Stomach smooth muscle (tissue), 2 donors: ENCODE data around the gene PXYLP1.

Source experiments
- H3K27ac ChIP-seq: one replicate; pipeline ENCODE4 v1.7.0; 2013; ENCODE audit warnings: mild to moderate bottlenecking, low read length, inconsistent platforms
- H3K27me3 ChIP-seq, 2 donors: one replicate each; pipeline ENCODE4 v1.7.0; 2013; ENCODE audit warnings: low read length in 2 of 2; ENCODE audit not compliant: insufficient read depth in 2 of 2, control insufficient read depth in 1 of 2
- H3K36me3 ChIP-seq, 2 donors: one replicate each; pipeline ENCODE4 v1.7.0; 2013; ENCODE audit warnings: low read length in 2 of 2; ENCODE audit not compliant: control insufficient read depth in 2 of 2, insufficient read depth in 2 of 2
- H3K4me1 ChIP-seq: one replicate; pipeline ENCODE4 v1.7.0; 2013; ENCODE audit warnings: low read length; ENCODE audit not compliant: control insufficient read depth, insufficient read depth
- H3K4me3 ChIP-seq, 2 donors: one replicate each; pipeline ENCODE4 v1.7.0; 2013; ENCODE audit warnings: low read length in 2 of 2
- H3K9ac ChIP-seq, 2 donors: one replicate each; pipeline ENCODE4 v1.7.0; 2013; ENCODE audit warnings: low read length in 2 of 2, mild to moderate bottlenecking in 1 of 2
- H3K9me3 ChIP-seq, 2 donors: one replicate each; pipeline ENCODE4 v1.7.0; 2013; ENCODE audit warnings: low read length in 2 of 2; ENCODE audit not compliant: control insufficient read depth in 2 of 2
- donor health status: healthy.
- donor health status: Pancreatic carcinoma.

The PXYLP1 gene

GRCh38 chr3:141273700-141274410 lies 42.2 kb downstream of the PXYLP1 start:
- H3K4me1 ChIP-seq = no peaks in the 10 kb centered on the region
- no peaks in the 10 kb centered on the region for H3K27me3 ChIP-seq
- no peak overlapping the region for H3K9ac ChIP-seq
- H3K4me3 ChIP-seq = no peak overlapping the region
- H3K9me3 ChIP-seq = no peaks in the 10 kb centered on the region
- H3K36me3 ChIP-seq = no peaks in the 10 kb centered on the region
- H3K27ac ChIP-seq = no peak overlapping the region

GRCh38 chr3:141274411-141275031 lies 42.9 kb downstream of the PXYLP1 start:
- Histone ChIP-seq H3K27me3 (no peaks in the 10 kb centered on the region), H3K9me3 (no peaks in the 10 kb centered on the region), H3K36me3 (no peaks in the 10 kb centered on the region), H3K4me1 (peaks cover 5% of the 10 kb centered on the region), H3K27ac (no peak overlapping the region), H3K9ac (no peak overlapping the region), H3K4me3 (no peak overlapping the region)

GRCh38 chr3:141275032-141275422 lies 43.4 kb downstream of the PXYLP1 start:
- no peak overlapping the region for H3K4me3 ChIP-seq
- no peaks in the 10 kb centered on the region for H3K9me3 ChIP-seq
- H3K4me1 ChIP-seq = peaks cover 10% of the 10 kb centered on the region
- no peaks in the 10 kb centered on the region for H3K36me3 ChIP-seq
- no peaks in the 10 kb centered on the region for H3K27me3 ChIP-seq
- H3K27ac ChIP-seq = no peak overlapping the region
- no peak overlapping the region for H3K9ac ChIP-seq

GRCh38 chr3:141275511-141275910 lies 43.9 kb downstream of the PXYLP1 start:
- peaks cover 15% of the 10 kb centered on the region for H3K4me1 ChIP-seq
- H3K9ac ChIP-seq = no peak overlapping the region
- H3K27ac ChIP-seq = no peak overlapping the region
- no peak overlapping the region for H3K4me3 ChIP-seq
- H3K9me3 ChIP-seq = no peaks in the 10 kb centered on the region
- no peaks in the 10 kb centered on the region for H3K36me3 ChIP-seq
- no peaks in the 10 kb centered on the region for H3K27me3 ChIP-seq

GRCh38 chr3:141275973-141276372 lies 44.3 kb downstream of the PXYLP1 start:
- Histone ChIP-seq H3K27me3 (no peaks in the 10 kb centered on the region), H3K36me3 (no peaks in the 10 kb centered on the region), H3K27ac (no peak overlapping the region), H3K9ac (no peak overlapping the region), H3K9me3 (no peaks in the 10 kb centered on the region), H3K4me3 (no peak overlapping the region), H3K4me1 (peaks cover 18% of the 10 kb centered on the region)

GRCh38 chr3:141276398-141276797 lies 44.8 kb downstream of the PXYLP1 start:
- H3K9me3 ChIP-seq = no peaks in the 10 kb centered on the region
- H3K36me3 ChIP-seq = no peaks in the 10 kb centered on the region
- no peak overlapping the region for H3K4me3 ChIP-seq
- no peaks in the 10 kb centered on the region for H3K27me3 ChIP-seq
- peaks cover 18% of the 10 kb centered on the region for H3K4me1 ChIP-seq
- H3K27ac ChIP-seq = no peak overlapping the region
- no peak overlapping the region for H3K9ac ChIP-seq

GRCh38 chr3:141277451-141277850 lies 45.8 kb downstream of the PXYLP1 start:
- Histone ChIP-seq H3K27me3 (no peaks in the 10 kb centered on the region), H3K9me3 (no peaks in the 10 kb centered on the region), H3K27ac (no peak overlapping the region), H3K4me1 (peaks cover 18% of the 10 kb centered on the region), H3K36me3 (peaks cover 2 to 6% of the 10 kb centered on the region in 2 donors), H3K9ac (no peak overlapping the region), H3K4me3 (no peak overlapping the region)

- H3K4me3 ChIP-seq = no peak overlapping the region
- H3K36me3 ChIP-seq = peaks cover 2 to 6% of the 10 kb centered on the region in 2 donors
- peaks cover 18% of the 10 kb centered on the region for H3K4me1 ChIP-seq
- H3K27ac ChIP-seq = no peak overlapping the region
- H3K9me3 ChIP-seq = no peaks in the 10 kb centered on the region
- no peaks in the 10 kb centered on the region for H3K27me3 ChIP-seq
- no peak overlapping the region for H3K9ac ChIP-seq
Measured at GRCh38 chr3:141278196-141279076, 46.8 kb downstream of the PXYLP1 start.

- Histone ChIP-seq H3K4me1 (peaks cover 18% of the 10 kb centered on the region), H3K4me3 (no peak overlapping the region), H3K9ac (peak overlapping the region in 1 of 2 donors; percentile 1), H3K27ac (peak overlapping the region; percentile 64), H3K27me3 (no peaks in the 10 kb centered on the region), H3K9me3 (no peaks in the 10 kb centered on the region), H3K36me3 (peaks cover 2 to 6% of the 10 kb centered on the region in 2 donors)
Measured at GRCh38 chr3:141279077-141279967, 47.7 kb downstream of the PXYLP1 start.

GRCh38 chr3:141280086-141280485 lies 48.5 kb downstream of the PXYLP1 start:
- Histone ChIP-seq H3K4me3 (no peak overlapping the region), H3K36me3 (peaks cover 2 to 6% of the 10 kb centered on the region in 2 donors), H3K9me3 (no peaks in the 10 kb centered on the region), H3K27ac (peak overlapping the region; percentile 64), H3K4me1 (peaks cover 18% of the 10 kb centered on the region), H3K9ac (peak overlapping the region in 1 of 2 donors; percentile 1), H3K27me3 (no peaks in the 10 kb centered on the region)
